Effector CD8-positive, alpha-beta T cell (primary cell): ENCODE results near the gene MFAP3.
"Not testable (repeated sequence)": the region's sequence is repeated elsewhere in the genome, so short reads cannot be mapped to it uniquely, and the experiment has no call there.

Source experiments
- DNase-seq: peaks from one replicate; lab custom pipeline; 2025; lab: John Stamatoyannopoulos, UW

MFAP3 gene

GRCh38 chr5:154053468-154053867, 14.7 kb downstream of the MFAP3 start:
- DNase-seq, result no peak

GRCh38 chr5:154055201-154055600, 16.4 kb downstream of the MFAP3 start:
- no peak for DNase-seq

GRCh38 chr5:154058055-154059038, 19.6 kb downstream of the MFAP3 start:
- DNase-seq, result no peak

GRCh38 chr5:154059039-154059430, 20.3 kb downstream of the MFAP3 start:
- no peak for DNase-seq

- DNase-seq, result no peak
These were observed 20.8 kb downstream of the MFAP3 start for GRCh38 chr5:154059583-154059982.

- DNase-seq, result no peak
These were observed 21.8 kb downstream of the MFAP3 start for GRCh38 chr5:154060606-154061005.

GRCh38 chr5:154063372-154063771, 24.6 kb downstream of the MFAP3 start:
- DNase-seq, result no peak

GRCh38 chr5:154065971-154066370, 27.2 kb downstream of the MFAP3 start:
- DNase-seq, result no peak

GRCh38 chr5:154069854-154070253, 31.1 kb downstream of the MFAP3 start:
- DNase-seq, result not testable (repeated sequence)

- no peak for DNase-seq
These were observed 33.1 kb downstream of the MFAP3 start for GRCh38 chr5:154071799-154072413.

GRCh38 chr5:154072414-154073171, 33.8 kb downstream of the MFAP3 start:
- DNase-seq, result peak; percentile 75

GRCh38 chr5:154076240-154076922, 37.6 kb downstream of the MFAP3 start:
- DNase-seq, result no peak

GRCh38 chr5:154077696-154078095, 38.9 kb downstream of the MFAP3 start:
- DNase-seq, result no peak

GRCh38 chr5:154078272-154078671, 39.5 kb downstream of the MFAP3 start:
- no peak for DNase-seq

- DNase-seq, result no peak
These were observed 42.5 kb downstream of the MFAP3 start for GRCh38 chr5:154081246-154081645.

- DNase-seq, result no peak
These were observed 45.4 kb downstream of the MFAP3 start for GRCh38 chr5:154084062-154084639.

- DNase-seq, result no peak
These were observed 47.4 kb downstream of the MFAP3 start for GRCh38 chr5:154086146-154086545.

- no peak for DNase-seq
These were observed 47.9 kb downstream of the MFAP3 start for GRCh38 chr5:154086641-154087040.

GRCh38 chr5:154087260-154087659, 48.5 kb downstream of the MFAP3 start:
- no peak for DNase-seq

GRCh38 chr5:154088801-154089200, 50.0 kb downstream of the MFAP3 start:
- no peak for DNase-seq

GRCh38 chr5:154090656-154091055, 51.9 kb downstream of the MFAP3 start:
- no peak for DNase-seq
